ENCODE data around the gene PDE6A. TPM values are rescaled to one million over a fixed set of nuclear protein-coding genes. Genes with fewer than 3 reads are reported as not detected.
A peak's percentile ranks its signal among the peaks of the same experiment; 100 is the strongest.

PDE6A gene
- total and polyA plus RNA-seq, 2 of the 13 experiments (the other 11 are each of a cell fraction or from before 2014, with no cell fraction given), result 0.01 TPM; not detected in 1

- TF ChIP-seq ZNF513 (CRISPR knock-in tag; conservative IDR thresholded peaks at IDR 0.05), result no peak
These were observed 117.0 kb downstream of the PDE6A start (continued) for GRCh38 chr5:149827546-149827945.

GRCh38 chr5:149827086-149827485, 117.5 kb downstream of the PDE6A start:
- no peak overlapping the region for H3K9ac ChIP-seq (ENCODE audit: insufficient read depth, low read depth, low read length)
- no peaks in the 10 kb centered on the region for H3K27me3 ChIP-seq (ENCODE audit: control insufficient read depth in 1 of 2, insufficient read depth in 2 of 2, low read length in 2 of 2)
- H4K20me1 ChIP-seq (ENCODE audit: insufficient read depth, low read length), result no peaks in the 10 kb centered on the region
- FAIRE-seq (no peak), DNase-seq (ENCODE audit: low spot score) (no peak), ATAC-seq (no peak)
- no peaks in the 10 kb centered on the region; a peak in 1 of 5 replicates for H3K36me3 ChIP-seq (replicated peaks in 1 of 2; ENCODE audit: control insufficient read depth in 1 of 2, insufficient read depth in 2 of 2, low read length in 2 of 2)
- H3K4me3 ChIP-seq (replicated peaks in 1 of 3; ENCODE audit: insufficient read depth in 1 of 3, low read depth in 2 of 3, low read length in 3 of 3), result no peak overlapping the region
- CTCF ChIA-PET (ENCODE audit: low intra/inter-chr PET ratio, low total read pairs), result interaction anchor here (3.8 kb wide), 1 partner anchor 191 kb away, joined by 46 read pairs; no protein-coding TSS in a partner anchor
- in situ Hi-C loops (cut with HindIII; ENCODE audit: extremely low pct_ligation_motif_present, low pct_unique_long_range_greater_than_20kb), result loop anchor here (5.0 kb wide), 1 partner anchor 190 kb away; no protein-coding TSS in a partner anchor
- 66% methylated on average over 5 of the region's 5 CpGs for WGBS (ENCODE audit: low lambda C conversion rate)
- no peak overlapping the region for H2AFZ ChIP-seq (ENCODE audit: low read length)
- TF ChIP-seq CSRNP2 (CRISPR knock-in tag; conservative IDR thresholded peaks at IDR 0.05; ENCODE audit: low read depth), result no peak
- TF ChIP-seq ZFY (CRISPR knock-in tag; IDR thresholded peaks at IDR 0.05), result no peak
- no peak for TF ChIP-seq TARDBP (CRISPR knock-in tag; IDR thresholded peaks at IDR 0.05)
- TF ChIP-seq ZNF225 (CRISPR knock-in tag; IDR thresholded peaks at IDR 0.05), result no peak
- TF ChIP-seq JUND (CRISPR knock-in tag; IDR thresholded peaks at IDR 0.05), result no peak
- peak; percentile 44; the same call in 1 of the 2 replicates for TF ChIP-seq RFX1 (IDR thresholded peaks at IDR 0.05)
- TF ChIP-seq ZNF782 (CRISPR knock-in tag; IDR thresholded peaks at IDR 0.05; ENCODE audit: borderline replicate concordance), result no peak
- no peak for TF ChIP-seq ZNF224 (CRISPR knock-in tag; IDR thresholded peaks at IDR 0.05)
- TF ChIP-seq ZSCAN30 (CRISPR knock-in tag; IDR thresholded peaks at IDR 0.05), result no peak
- no peaks in the 10 kb centered on the region for H3K79me2 ChIP-seq (ENCODE audit: insufficient read depth, low read length)
- H3K4me1 ChIP-seq (ENCODE audit: insufficient read depth, low read length), result 0 out of 2 replicates have a peak, but pooled peaks cover under 1% of the 10 kb centered on the region
- no peak overlapping the region for H3K4me2 ChIP-seq (ENCODE audit: low read depth, low read length)
- POLR2A ChIA-PET, result interaction anchor here (0.8 kb wide), 1 partner anchor 190 kb away, joined by 4 read pairs; no protein-coding TSS in a partner anchor
- intact Hi-C loops (cut with micrococcal nuclease; ENCODE audit: unreplicated experiment), result no loop called here
- H3K9me3 ChIP-seq (ENCODE audit: low read length), result no peaks in the 10 kb centered on the region
- H3K27ac ChIP-seq (ENCODE audit: extremely low read length, insufficient read depth, low read length), result no peak overlapping the region
- no TSS peak for BruUV-seq (replicated peaks)
